Smooth muscle cell (in vitro differentiated cells): ENCODE results near the gene TRIO. TPM values are rescaled to one million over a fixed set of nuclear protein-coding genes. Genes with fewer than 3 reads are reported as not detected.

ENCODE experiments used
- DNase-seq: peaks from one replicate; lab custom pipeline; 2025; ENCODE audit not compliant: unreplicated experiment; lab: John Stamatoyannopoulos, UW
- H2AFZ ChIP-seq: fragments of 200-600 bp; sonication (generic); 2 replicates; pipeline ENCODE4 v1.6.0; 2016; ENCODE audit warnings: antibody characterized with exemption, low read depth, mild to moderate bottlenecking
- H3F3A ChIP-seq: fragments of 200-600 bp; sonication (generic); 2 replicates; pipeline ENCODE4 v1.6.0; 2017; ENCODE audit warnings: antibody characterized with exemption, low read depth
- H3K27ac ChIP-seq: fragments of 200-600 bp; sonication (generic); 2 replicates; pipeline ENCODE4 v1.5.1; 2016; ENCODE audit warnings: low read depth, mild to moderate bottlenecking
- H3K27me3 ChIP-seq: fragments of 200-600 bp; sonication (generic); 2 replicates; pipeline ENCODE4 v1.6.1; 2016; ENCODE audit warnings: low read depth, mild to moderate bottlenecking
- H3K36me3 ChIP-seq: fragments of 200-600 bp; sonication (generic); 2 replicates; pipeline ENCODE4 v1.5.1; 2016; ENCODE audit warnings: low read depth
- H3K4me1 ChIP-seq: fragments of 200-600 bp; sonication (generic); 2 replicates; pipeline ENCODE4 v1.5.1; 2016; ENCODE audit warnings: low read depth
- H3K4me2 ChIP-seq: fragments of 200-600 bp; sonication (generic); 2 replicates; pipeline ENCODE4 v1.6.0; 2016; ENCODE audit warnings: mild to moderate bottlenecking
- H3K4me3 ChIP-seq: fragments of 200-600 bp; sonication (generic); 2 replicates; pipeline ENCODE4 v1.5.1; 2016; ENCODE audit warnings: mild to moderate bottlenecking
- H3K79me2 ChIP-seq: fragments of 200-600 bp; sonication (generic); 2 replicates; pipeline ENCODE4 v1.6.0; 2016; ENCODE audit warnings: low read depth, mild to moderate bottlenecking
- H3K9ac ChIP-seq: fragments of 200-600 bp; sonication (generic); 2 replicates; pipeline ENCODE4 v1.6.0; 2016; ENCODE audit warnings: low read depth
- H3K9me3 ChIP-seq: fragments of 200-600 bp; sonication (generic); replicated peaks from 2 replicates; pipeline ENCODE4 v1.5.1; 2016; ENCODE audit warnings: low read depth
- H4K20me1 ChIP-seq: fragments of 200-600 bp; sonication (generic); 2 replicates; pipeline ENCODE4 v1.6.0; 2016; ENCODE audit warnings: low read depth
- WGBS: methylation state at CpG from one replicate; pipeline ENCODE4 v1.1.7; 2016; ENCODE audit warnings: low lambda C conversion rate; 5-methylcytosine and 5-hydroxymethylcytosine counted together
- polyA plus RNA-seq: library from polyadenylated mRNA; unstranded; fragments of >200 nt; fragmentation: Nextera tagmentation; extraction: Ambion mirVana; gene quantifications from 2 replicates; pipeline ENCODE4 v1.2.1, GENCODE V29; 2016
- total RNA-seq: library from RNA; depleted of rRNA; stranded (reverse); fragments of >200 nt; gene quantifications from 2 replicates; pipeline ENCODE4 v1.2.3, GENCODE V29; 2014
- TF ChIP-seq, protein P1 (sequence below): fragments of 200-600 bp; sonication (generic); IDR thresholded peaks from 2 replicates; pipeline ENCODE4 v1.5.1; 2017; ENCODE audit warnings: borderline replicate concordance, mild to moderate bottlenecking, antibody characterized with exemption; ENCODE audit not compliant: insufficient read depth, poor library complexity, severe bottlenecking

The TRIO gene
- total and polyA plus RNA-seq, 2 experiments from 2014 or later = 10.2 to 118 TPM

DNA sequence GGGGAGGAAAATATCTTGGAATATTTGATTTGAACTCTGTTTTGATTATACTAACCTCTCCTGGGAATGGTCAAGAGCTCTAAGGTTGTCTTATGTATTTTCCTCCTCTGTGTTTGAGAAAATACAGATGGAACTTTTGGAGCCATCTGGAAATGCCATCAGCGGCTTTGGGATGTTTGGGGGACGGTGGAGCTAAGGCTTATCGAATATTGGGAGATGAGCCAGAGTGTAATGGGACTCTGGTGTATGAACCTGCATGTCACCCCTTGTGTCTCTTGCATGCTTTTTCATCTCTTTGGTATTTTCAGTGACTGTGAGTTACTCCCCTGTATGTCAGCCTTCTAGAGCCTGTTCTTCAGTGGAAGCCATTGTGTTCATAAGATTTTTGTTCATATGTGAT lies 258.5 kb downstream of the TRIO start:
- WGBS = 93% methylated on average over 3 of the region's 3 CpGs
- H3K27ac ChIP-seq = no peak overlapping the region

DNA sequence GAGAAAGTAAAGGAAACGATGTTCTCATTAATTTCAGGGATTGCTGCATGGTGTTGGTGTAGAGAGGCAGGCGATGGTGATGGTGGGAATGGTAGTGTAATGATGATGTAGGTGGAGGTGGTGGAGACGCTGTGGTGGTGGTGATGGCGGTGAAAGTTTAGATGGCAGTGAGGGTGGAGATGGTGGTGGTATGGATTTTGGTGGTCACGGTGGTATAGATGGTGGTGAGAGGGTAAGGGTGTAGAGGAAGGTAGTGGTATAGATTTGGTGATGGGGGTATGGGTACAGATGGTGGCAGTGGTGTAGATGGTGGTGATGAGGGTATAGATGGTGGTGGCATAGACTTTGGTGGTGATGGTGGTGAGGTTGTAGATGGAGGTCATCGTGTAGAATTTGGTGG lies 259.3 kb downstream of the TRIO start:
- WGBS = 99% methylated on average over 6 of the region's 6 CpGs
- Histone ChIP-seq H3K79me2 (peaks cover 12% of the 10 kb centered on the region), H3K4me3 (no peak overlapping the region), H3K27ac (no peak overlapping the region), H3F3A (peaks cover 6% of the 10 kb centered on the region), H2AFZ (no peak overlapping the region), H3K9ac (no peak overlapping the region), H3K27me3 (no peaks in the 10 kb centered on the region), H3K36me3 (no peaks in the 10 kb centered on the region), H3K9me3 (no peaks in the 10 kb centered on the region), H3K4me1 (peaks cover 5% of the 10 kb centered on the region), H3K4me2 (no peak overlapping the region), H4K20me1 (peaks cover 60% of the 10 kb centered on the region)
- no peak for DNase-seq
- TF ChIP-seq, protein P1, sequence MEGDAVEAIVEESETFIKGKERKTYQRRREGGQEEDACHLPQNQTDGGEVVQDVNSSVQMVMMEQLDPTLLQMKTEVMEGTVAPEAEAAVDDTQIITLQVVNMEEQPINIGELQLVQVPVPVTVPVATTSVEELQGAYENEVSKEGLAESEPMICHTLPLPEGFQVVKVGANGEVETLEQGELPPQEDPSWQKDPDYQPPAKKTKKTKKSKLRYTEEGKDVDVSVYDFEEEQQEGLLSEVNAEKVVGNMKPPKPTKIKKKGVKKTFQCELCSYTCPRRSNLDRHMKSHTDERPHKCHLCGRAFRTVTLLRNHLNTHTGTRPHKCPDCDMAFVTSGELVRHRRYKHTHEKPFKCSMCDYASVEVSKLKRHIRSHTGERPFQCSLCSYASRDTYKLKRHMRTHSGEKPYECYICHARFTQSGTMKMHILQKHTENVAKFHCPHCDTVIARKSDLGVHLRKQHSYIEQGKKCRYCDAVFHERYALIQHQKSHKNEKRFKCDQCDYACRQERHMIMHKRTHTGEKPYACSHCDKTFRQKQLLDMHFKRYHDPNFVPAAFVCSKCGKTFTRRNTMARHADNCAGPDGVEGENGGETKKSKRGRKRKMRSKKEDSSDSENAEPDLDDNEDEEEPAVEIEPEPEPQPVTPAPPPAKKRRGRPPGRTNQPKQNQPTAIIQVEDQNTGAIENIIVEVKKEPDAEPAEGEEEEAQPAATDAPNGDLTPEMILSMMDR = no peak

More for the DNA sequence above, 258.5 kb downstream of the TRIO start:
- Histone ChIP-seq H3K4me1 (peaks cover 5% of the 10 kb centered on the region), H3K79me2 (peaks cover 12% of the 10 kb centered on the region), H3K4me2 (no peak overlapping the region), H4K20me1 (peaks cover 63% of the 10 kb centered on the region), H2AFZ (no peak overlapping the region), H3F3A (peaks cover 14% of the 10 kb centered on the region), H3K9me3 (no peaks in the 10 kb centered on the region), H3K27me3 (no peaks in the 10 kb centered on the region), H3K36me3 (peaks cover 3% of the 10 kb centered on the region), H3K9ac (no peak overlapping the region), H3K4me3 (no peak overlapping the region)
- TF ChIP-seq, protein P1 = no peak
- DNase-seq = no peak

DNA sequence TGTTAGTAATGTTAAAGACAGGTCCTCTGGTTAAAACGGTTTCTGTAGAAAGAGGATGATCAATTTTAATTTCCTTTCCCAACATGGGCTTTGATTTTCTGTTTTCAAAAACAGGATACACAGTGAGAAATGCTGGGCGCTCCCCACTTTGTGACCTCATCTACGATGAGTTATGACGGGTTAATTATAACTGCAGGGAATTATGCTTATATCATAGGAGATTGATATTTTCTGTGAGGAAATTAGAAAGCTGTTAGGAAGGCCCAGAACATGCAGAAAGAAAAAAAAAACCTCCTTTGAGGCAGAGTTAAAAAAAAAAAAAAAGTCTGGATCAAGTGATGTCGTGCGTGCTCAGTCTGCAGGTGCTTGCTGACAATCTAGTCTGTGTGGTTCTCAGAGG lies 261.6 kb downstream of the TRIO start:
- H3F3A ChIP-seq = peaks cover 13% of the 10 kb centered on the region
- WGBS = 95% methylated on average over 6 of the region's 6 CpGs
- DNase-seq = no peak
- H3K9ac ChIP-seq = no peak overlapping the region
- no peak overlapping the region for H3K27ac ChIP-seq
- peaks cover 12% of the 10 kb centered on the region for H3K79me2 ChIP-seq
- no peaks in the 10 kb centered on the region for H3K9me3 ChIP-seq
- peaks cover 4% of the 10 kb centered on the region for H3K4me1 ChIP-seq
- peaks cover 50% of the 10 kb centered on the region for H4K20me1 ChIP-seq
- no peak overlapping the region for H2AFZ ChIP-seq
- H3K27me3 ChIP-seq = no peaks in the 10 kb centered on the region
- H3K36me3 ChIP-seq = no peaks in the 10 kb centered on the region
- no peak overlapping the region for H3K4me2 ChIP-seq
- TF ChIP-seq, protein P1 = no peak
- H3K4me3 ChIP-seq = no peak overlapping the region

DNA sequence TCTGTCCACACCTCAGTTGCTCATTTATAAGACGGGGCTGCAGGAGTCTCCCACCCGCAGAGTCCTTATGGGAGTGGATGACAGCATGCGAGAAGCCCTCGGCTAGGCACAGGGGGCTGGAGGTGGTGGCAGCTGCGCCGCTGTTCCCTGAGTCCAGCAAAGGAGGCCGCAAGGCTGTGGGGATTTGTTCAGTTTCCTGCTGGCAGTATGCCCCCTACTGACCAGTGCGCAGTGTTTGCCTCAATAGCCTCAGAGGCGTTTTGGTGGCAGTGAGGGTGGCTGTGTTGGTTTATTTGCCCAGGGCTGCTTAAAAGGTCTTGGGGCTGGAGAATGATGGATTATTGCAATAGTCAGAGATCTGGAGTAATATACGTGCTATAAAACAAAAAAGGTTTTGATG lies 262.1 kb downstream of the TRIO start:
- Histone ChIP-seq H4K20me1 (peaks cover 50% of the 10 kb centered on the region), H3F3A (peaks cover 13% of the 10 kb centered on the region), H3K27ac (peak overlapping the region; percentile 50), H3K79me2 (peaks cover 12% of the 10 kb centered on the region), H3K9me3 (no peaks in the 10 kb centered on the region), H3K4me2 (no peak overlapping the region), H3K36me3 (no peaks in the 10 kb centered on the region), H3K27me3 (no peaks in the 10 kb centered on the region), H3K4me1 (no peaks in the 10 kb centered on the region), H3K9ac (no peak overlapping the region), H3K4me3 (no peak overlapping the region), H2AFZ (no peak overlapping the region)
- DNase-seq = no peak
- TF ChIP-seq, protein P1 = peak; percentile 14
- WGBS = 89% methylated on average over 10 of the region's 10 CpGs
